SU-DHL-6 (cell line): ENCODE measurements around the gene ZNF454.

Source experiments
- CTCF ChIP-seq: fragments of 200-600 bp; sonication (generic); IDR thresholded peaks from one replicate; pipeline ENCODE4 v1.5.1; 2017; ENCODE audit warnings: antibody characterized with exemption, mild to moderate bottlenecking, low read length, moderate library complexity; ENCODE audit not compliant: insufficient read depth, poor library complexity, severe bottlenecking
- EZH2phosphoT487 ChIP-seq: fragments of 200-600 bp; sonication (generic), shearing (Covaris generic); conservative IDR thresholded peaks from 2 replicates; pipeline ENCODE4 v1.6.1; 2018; ENCODE audit warnings: mild to moderate bottlenecking, antibody characterized with exemption, low read length, moderate library complexity, mixed read lengths

GRCh38 chr5:178940569-178941360, at the start of gene ZNF454:
- no peak for TF ChIP-seq CTCF
- TF ChIP-seq EZH2phosphoT487 = no peak
